Activated T-helper 1 cell treated with anti-CD3 and anti-CD28 coated beads, Interleukin-12 subunit alpha, Interleukin-12 subunit beta, Interleukin-2, Interleukin-4 antibody, amounts not matched to agents 30 ng/mL and 10 ng/mL and 1 ng/mL, durations not matched to agents 14 hours and 24 hours and 36 hours (primary cell): ENCODE results near the gene TRNP1. TPM values are rescaled to one million over a fixed set of nuclear protein-coding genes. Genes with fewer than 3 reads are reported as not detected.

Source experiments
- total RNA-seq: library from RNA; stranded (reverse); gene quantifications from 2 replicates; pipeline ENCODE4 v1.2.3, GENCODE V29; 2022

Gene TRNP1
- total RNA-seq, 1 donor from 2014 or later, result 2.0 TPM

Other genes starting within 250 kb of the TRNP1 start
- 18.5 and 22.6 TPM in 2 replicates for gene PIGV, start 205.7 kb upstream of the TRNP1 start, total RNA-seq
- gene ZDHHC18, start 167.0 kb upstream of the TRNP1 start, total RNA-seq, result 87.3 and 94.4 TPM in 2 replicates
- gene SFN, start 130.5 kb upstream of the TRNP1 start, total RNA-seq, result 0.47 and 0.78 TPM in 2 replicates
- gene GPN2, start 103.4 kb upstream of the TRNP1 start, total RNA-seq, result 46.4 and 51.9 TPM in 2 replicates
- gene GPATCH3, start 93.2 kb upstream of the TRNP1 start, total RNA-seq, result 15.6 and 15.7 TPM in 2 replicates
- gene NR0B2, start 79.7 kb upstream of the TRNP1 start, total RNA-seq, result not detected in 2 replicates
- 151 and 152 TPM in 2 replicates for gene NUDC, start 71.9 kb upstream of the TRNP1 start, total RNA-seq
- gene KDF1, start 33.2 kb upstream of the TRNP1 start, total RNA-seq, result not detected in 2 replicates
- gene TENT5B, start 19.2 kb downstream of the TRNP1 start, total RNA-seq, result not detected in 2 replicates
- gene SLC9A1, start 161.4 kb downstream of the TRNP1 start, total RNA-seq, result 27.9 and 28.8 TPM in 2 replicates
- 18.4 and 20.1 TPM in 2 replicates for gene WDTC1, start 240.9 kb downstream of the TRNP1 start, total RNA-seq